ENCODE measurements around the gene SRR.

The SRR gene

DNA sequence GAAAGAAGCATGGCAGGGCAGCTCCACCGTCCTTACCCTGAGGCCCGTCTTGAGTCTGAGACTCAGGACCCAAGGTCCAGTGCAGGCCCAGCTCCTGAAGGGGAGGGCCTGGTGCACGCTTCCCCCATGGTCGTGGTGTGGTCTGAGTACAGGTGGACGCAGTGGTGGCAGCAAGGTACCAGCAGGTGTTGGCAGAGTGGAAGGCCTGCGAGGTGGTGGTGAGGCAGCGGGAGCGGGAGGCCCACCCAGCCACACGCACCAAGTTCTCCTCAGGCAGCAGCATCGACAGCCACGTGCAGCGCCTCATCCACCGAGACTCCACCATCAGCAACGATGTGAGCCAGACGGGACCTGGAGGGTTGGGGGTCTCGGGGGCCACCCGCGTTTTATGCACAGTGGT is 69.4 kb downstream of the SRR start:
- DNase-seq: no peak

All from CD4-positive, alpha-beta T cell treated with Interleukin-1 beta for 1 hour (primary cell).